KMS-11 (cell line): ENCODE results near the gene MLF1.

ENCODE experiments used
- H2AFZ ChIP-seq: fragments of 200-600 bp; sonication (generic); 2 replicates; pipeline ENCODE4 v1.6.1; 2016; ENCODE audit warnings: antibody characterized with exemption, mixed run types, low read depth
- H3K27ac ChIP-seq: fragments of 200-600 bp; sonication (generic); 2 replicates; pipeline ENCODE4 v1.6.1; 2016; ENCODE audit warnings: mild to moderate bottlenecking, mixed run types
- H3K27me3 ChIP-seq: fragments of 200-600 bp; sonication (generic); 2 replicates; pipeline ENCODE4 v1.6.1; 2017; ENCODE audit warnings: mild to moderate bottlenecking, low read depth, mixed run types, moderate library complexity; ENCODE audit not compliant: insufficient read depth
- H3K36me3 ChIP-seq: fragments of 200-600 bp; sonication (generic); 2 replicates; pipeline ENCODE4 v1.6.1; 2017; ENCODE audit warnings: mild to moderate bottlenecking, mixed run types; ENCODE audit not compliant: insufficient read depth
- H3K4me1 ChIP-seq: fragments of 200-600 bp; sonication (generic); 2 replicates; pipeline ENCODE4 v1.6.1; 2016; ENCODE audit warnings: mild to moderate bottlenecking, low read depth, mixed run types; ENCODE audit not compliant: poor library complexity, severe bottlenecking
- H3K4me2 ChIP-seq: fragments of 200-600 bp; sonication (generic); 2 replicates; pipeline ENCODE4 v1.7.0; 2016; ENCODE audit warnings: mild to moderate bottlenecking, mixed run types
- H3K4me3 ChIP-seq: fragments of 200-600 bp; sonication (generic); IDR thresholded peaks from 2 replicates; pipeline ENCODE4 v1.6.1; 2017; ENCODE audit warnings: low read depth, low read length, mixed read lengths; ENCODE audit not compliant: insufficient read depth
- H3K79me2 ChIP-seq: fragments of 200-600 bp; sonication (generic); 2 replicates; pipeline ENCODE4 v1.6.1; 2016; ENCODE audit warnings: low read depth, mixed run types; ENCODE audit not compliant: insufficient read depth
- H3K9ac ChIP-seq: fragments of 200-600 bp; sonication (generic); 2 replicates; pipeline ENCODE4 v1.6.1; 2016; ENCODE audit warnings: mild to moderate bottlenecking, mixed run types
- H4K20me1 ChIP-seq: fragments of 200-600 bp; sonication (generic); 2 replicates; pipeline ENCODE4 v1.6.1; 2016; ENCODE audit warnings: mild to moderate bottlenecking, mixed run types; ENCODE audit not compliant: insufficient read depth
- CTCF ChIP-seq: fragments of 200-600 bp; sonication (generic); conservative IDR thresholded peaks from 2 replicates; pipeline ENCODE4 v1.6.1; 2017; ENCODE audit warnings: low read depth, mild to moderate bottlenecking, antibody characterized with exemption, low read length, moderate library complexity, mixed read lengths

MLF1 gene

DNA sequence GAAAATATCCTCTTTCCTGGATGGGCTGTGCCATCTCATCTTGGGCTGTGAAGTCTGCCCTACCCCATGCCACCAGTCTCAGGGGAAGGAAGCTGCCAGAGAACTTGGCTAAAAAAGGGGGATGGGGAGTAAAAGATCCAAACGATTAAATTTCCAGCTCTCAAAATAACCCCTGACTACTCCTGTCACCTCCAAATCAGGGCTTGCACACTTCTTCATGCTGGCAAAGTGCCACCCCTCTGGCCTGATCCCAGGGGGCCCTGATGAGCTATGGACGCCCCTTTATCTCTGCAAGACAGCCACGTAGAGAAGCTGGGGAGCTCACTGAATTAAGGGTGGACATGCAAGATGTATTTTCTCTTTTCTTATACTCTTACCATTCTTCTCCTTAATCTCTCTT is 1.2 kb upstream of the MLF1 start:
- Histone ChIP-seq H3K79me2 (no peaks in the 10 kb centered on the region), H3K36me3 (no peaks in the 10 kb centered on the region), H3K27ac (no peak overlapping the region), H3K4me3 (no peak overlapping the region), H4K20me1 (no peaks in the 10 kb centered on the region), H3K9ac (no peak overlapping the region), H2AFZ (no peak overlapping the region), H3K4me1 (peaks cover 6% of the 10 kb centered on the region), H3K27me3 (no peaks in the 10 kb centered on the region), H3K4me2 (no peak overlapping the region)
- no peak for TF ChIP-seq CTCF

DNA sequence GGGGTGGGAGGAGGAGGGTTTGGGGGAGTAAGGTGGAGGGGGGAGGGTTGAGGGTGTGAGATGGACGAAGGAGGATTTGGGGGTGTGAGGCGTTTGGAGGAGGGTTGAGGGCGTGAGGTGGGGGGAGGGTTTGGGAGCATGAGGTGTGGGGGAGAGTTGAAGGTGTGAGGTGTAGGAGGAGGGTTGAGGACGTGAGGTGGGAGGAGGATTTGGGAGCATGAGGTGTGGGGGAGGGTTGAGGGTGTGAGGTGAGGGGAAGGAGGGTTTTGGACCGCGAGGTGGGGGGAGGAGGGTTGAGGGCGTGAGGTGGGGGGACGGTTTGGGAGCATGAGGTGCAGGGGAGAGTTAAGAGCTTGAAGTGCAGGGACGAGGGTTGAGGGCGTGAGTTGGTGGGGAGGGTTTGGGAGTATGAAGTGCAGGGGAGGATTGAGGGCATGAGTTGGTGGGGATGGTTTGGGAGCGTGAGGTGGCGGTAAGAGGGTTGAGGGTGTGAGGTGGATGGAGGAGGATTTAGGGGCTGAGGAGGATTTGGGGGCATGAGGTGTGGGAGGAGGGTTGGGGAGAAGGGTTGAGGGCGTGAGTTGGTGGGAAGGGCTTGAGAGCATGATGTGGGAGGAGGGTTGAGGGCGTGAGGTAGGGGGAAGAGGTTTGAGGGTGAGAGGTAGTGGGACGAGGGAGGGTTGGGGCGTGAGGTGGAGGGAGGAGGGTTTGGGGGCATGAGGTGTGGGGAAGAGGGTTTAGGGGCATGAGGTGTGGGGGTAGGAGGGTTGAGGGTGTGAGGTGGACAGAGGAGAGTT is 1.2 kb downstream of the MLF1 start:
- no peaks in the 10 kb centered on the region for H3K36me3 ChIP-seq
- H3K79me2 ChIP-seq, result no peaks in the 10 kb centered on the region
- H3K4me1 ChIP-seq, result peaks cover 6% of the 10 kb centered on the region
- TF ChIP-seq CTCF, result no peak
- H2AFZ ChIP-seq, result no peak overlapping the region
- H3K27ac ChIP-seq, result no peak overlapping the region
- H3K4me2 ChIP-seq, result no peak overlapping the region
- no peak overlapping the region for H3K4me3 ChIP-seq
- no peaks in the 10 kb centered on the region for H4K20me1 ChIP-seq
- no peak overlapping the region for H3K9ac ChIP-seq
- H3K27me3 ChIP-seq, result no peaks in the 10 kb centered on the region

GRCh38 chr3:158572766-158573060 is 1.7 kb downstream of the MLF1 start:
- Histone ChIP-seq H3K4me1 (peaks cover 6% of the 10 kb centered on the region), H3K4me2 (no peak overlapping the region), H3K27me3 (no peaks in the 10 kb centered on the region), H3K79me2 (no peaks in the 10 kb centered on the region), H3K27ac (no peak overlapping the region), H3K4me3 (no peak overlapping the region), H3K36me3 (no peaks in the 10 kb centered on the region), H3K9ac (no peak overlapping the region), H2AFZ (no peak overlapping the region), H4K20me1 (no peaks in the 10 kb centered on the region)
- no peak for TF ChIP-seq CTCF

GRCh38 chr3:158573714-158574113 is 2.7 kb downstream of the MLF1 start:
- Histone ChIP-seq H3K36me3 (no peaks in the 10 kb centered on the region), H3K79me2 (no peaks in the 10 kb centered on the region), H3K4me1 (peaks cover 6% of the 10 kb centered on the region), H4K20me1 (no peaks in the 10 kb centered on the region), H3K9ac (no peak overlapping the region), H2AFZ (no peak overlapping the region), H3K4me2 (no peak overlapping the region), H3K27ac (no peak overlapping the region), H3K4me3 (no peak overlapping the region), H3K27me3 (no peaks in the 10 kb centered on the region)
- no peak for TF ChIP-seq CTCF
